WTC11 (cell line): ENCODE measurements around the gene LIG1.

ENCODE experiments used
- CTCF ChIP-seq: fragments of 200-600 bp; IDR thresholded peaks from 2 replicates; pipeline ENCODE4 v1.8.0; 2022; ENCODE audit warnings: antibody characterized with exemption
- NFE2L1 ChIP-seq: sonication (generic); formaldehyde crosslinking; IDR thresholded peaks from 2 replicates; pipeline ENCODE4 v1.8.1; 2023; ENCODE audit warnings: missing genetic modification reagents
- USF2 ChIP-seq: sonication (generic); formaldehyde crosslinking; IDR thresholded peaks from 2 replicates; pipeline ENCODE4 v1.8.1; 2023; ENCODE audit warnings: mild to moderate bottlenecking, missing genetic modification reagents, moderate library complexity

GRCh38 chr19:48186015-48186414, 15.9 kb upstream of the LIG1 start:
- TF ChIP-seq USF2 (CRISPR knock-in tag) (no peak), CTCF (no peak), NFE2L1 (CRISPR knock-in tag) (no peak)
